ENCODE measurements around the gene LAMTOR2.

DNA sequence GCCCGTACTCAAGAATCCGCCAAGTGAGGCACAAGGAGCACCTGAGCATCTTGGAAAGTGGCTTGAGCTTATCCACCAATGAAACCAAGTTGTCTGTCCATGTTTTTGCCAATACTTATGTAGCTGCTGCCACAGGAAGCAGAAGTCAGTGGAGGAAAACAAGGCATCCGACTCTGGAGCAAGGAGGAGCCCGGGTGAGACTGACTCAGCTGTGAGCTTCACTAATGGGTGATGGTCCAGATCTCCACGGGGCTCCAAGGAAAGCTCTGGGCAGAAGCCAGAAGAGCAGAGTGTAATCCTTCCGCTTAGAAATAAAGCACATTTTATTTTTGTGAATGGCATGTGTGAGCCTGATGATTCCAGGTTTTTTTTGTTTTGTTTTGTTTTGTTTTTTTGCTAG lies 21.6 kb upstream of the LAMTOR2 start:
- TF ChIP-seq TAF1 (IDR thresholded peaks at IDR 0.05; ENCODE audit: low read depth) (no peak), SMC3 (conservative IDR thresholded peaks at IDR 0.05; ENCODE audit: poor library complexity) (no peak), EP300 (conservative IDR thresholded peaks at IDR 0.05; ENCODE audit: poor library complexity, severe bottlenecking) (no peak), POLR2AphosphoS5 (IDR thresholded peaks at IDR 0.05) (no peak), EZH2 (IDR thresholded peaks at IDR 0.05; ENCODE audit: borderline replicate concordance, insufficient read depth, low read length, poor library complexity, severe bottlenecking) (no peak), RAD21 (conservative IDR thresholded peaks at IDR 0.05) (no peak), MXI1 (conservative IDR thresholded peaks at IDR 0.05; ENCODE audit: poor library complexity, severe bottlenecking) (no peak)
- TF ChIP-seq, protein P1, sequence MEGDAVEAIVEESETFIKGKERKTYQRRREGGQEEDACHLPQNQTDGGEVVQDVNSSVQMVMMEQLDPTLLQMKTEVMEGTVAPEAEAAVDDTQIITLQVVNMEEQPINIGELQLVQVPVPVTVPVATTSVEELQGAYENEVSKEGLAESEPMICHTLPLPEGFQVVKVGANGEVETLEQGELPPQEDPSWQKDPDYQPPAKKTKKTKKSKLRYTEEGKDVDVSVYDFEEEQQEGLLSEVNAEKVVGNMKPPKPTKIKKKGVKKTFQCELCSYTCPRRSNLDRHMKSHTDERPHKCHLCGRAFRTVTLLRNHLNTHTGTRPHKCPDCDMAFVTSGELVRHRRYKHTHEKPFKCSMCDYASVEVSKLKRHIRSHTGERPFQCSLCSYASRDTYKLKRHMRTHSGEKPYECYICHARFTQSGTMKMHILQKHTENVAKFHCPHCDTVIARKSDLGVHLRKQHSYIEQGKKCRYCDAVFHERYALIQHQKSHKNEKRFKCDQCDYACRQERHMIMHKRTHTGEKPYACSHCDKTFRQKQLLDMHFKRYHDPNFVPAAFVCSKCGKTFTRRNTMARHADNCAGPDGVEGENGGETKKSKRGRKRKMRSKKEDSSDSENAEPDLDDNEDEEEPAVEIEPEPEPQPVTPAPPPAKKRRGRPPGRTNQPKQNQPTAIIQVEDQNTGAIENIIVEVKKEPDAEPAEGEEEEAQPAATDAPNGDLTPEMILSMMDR (IDR thresholded peaks at IDR 0.05; ENCODE audit: poor library complexity, severe bottlenecking): no peak
- TF ChIP-seq, protein P2, sequence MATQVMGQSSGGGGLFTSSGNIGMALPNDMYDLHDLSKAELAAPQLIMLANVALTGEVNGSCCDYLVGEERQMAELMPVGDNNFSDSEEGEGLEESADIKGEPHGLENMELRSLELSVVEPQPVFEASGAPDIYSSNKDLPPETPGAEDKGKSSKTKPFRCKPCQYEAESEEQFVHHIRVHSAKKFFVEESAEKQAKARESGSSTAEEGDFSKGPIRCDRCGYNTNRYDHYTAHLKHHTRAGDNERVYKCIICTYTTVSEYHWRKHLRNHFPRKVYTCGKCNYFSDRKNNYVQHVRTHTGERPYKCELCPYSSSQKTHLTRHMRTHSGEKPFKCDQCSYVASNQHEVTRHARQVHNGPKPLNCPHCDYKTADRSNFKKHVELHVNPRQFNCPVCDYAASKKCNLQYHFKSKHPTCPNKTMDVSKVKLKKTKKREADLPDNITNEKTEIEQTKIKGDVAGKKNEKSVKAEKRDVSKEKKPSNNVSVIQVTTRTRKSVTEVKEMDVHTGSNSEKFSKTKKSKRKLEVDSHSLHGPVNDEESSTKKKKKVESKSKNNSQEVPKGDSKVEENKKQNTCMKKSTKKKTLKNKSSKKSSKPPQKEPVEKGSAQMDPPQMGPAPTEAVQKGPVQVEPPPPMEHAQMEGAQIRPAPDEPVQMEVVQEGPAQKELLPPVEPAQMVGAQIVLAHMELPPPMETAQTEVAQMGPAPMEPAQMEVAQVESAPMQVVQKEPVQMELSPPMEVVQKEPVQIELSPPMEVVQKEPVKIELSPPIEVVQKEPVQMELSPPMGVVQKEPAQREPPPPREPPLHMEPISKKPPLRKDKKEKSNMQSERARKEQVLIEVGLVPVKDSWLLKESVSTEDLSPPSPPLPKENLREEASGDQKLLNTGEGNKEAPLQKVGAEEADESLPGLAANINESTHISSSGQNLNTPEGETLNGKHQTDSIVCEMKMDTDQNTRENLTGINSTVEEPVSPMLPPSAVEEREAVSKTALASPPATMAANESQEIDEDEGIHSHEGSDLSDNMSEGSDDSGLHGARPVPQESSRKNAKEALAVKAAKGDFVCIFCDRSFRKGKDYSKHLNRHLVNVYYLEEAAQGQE (IDR thresholded peaks at IDR 0.05; ENCODE audit: borderline replicate concordance): no peak
